HG02798 (cell line): ENCODE results near the gene C9orf50.

ENCODE experiments used
- ATAC-seq: cut with Tn5 transposase; IDR thresholded peaks from one replicate; pipeline ENCODE4 v1.9.1; 2021; ENCODE audit warnings: mild to moderate bottlenecking; ENCODE audit not compliant: unreplicated experiment, poor library complexity

C9orf50 gene

GRCh38 chr9:129633207-129633606, 12.3 kb upstream of the C9orf50 start:
- no peak for ATAC-seq

GRCh38 chr9:129632460-129632859, 11.6 kb upstream of the C9orf50 start:
- ATAC-seq = no peak

- no peak for ATAC-seq
Measured at GRCh38 chr9:129631674-129632129, 10.8 kb upstream of the C9orf50 start.

- no peak for ATAC-seq
Measured at GRCh38 chr9:129630967-129631673, 10.2 kb upstream of the C9orf50 start.

GRCh38 chr9:129629251-129629820, 8.4 kb upstream of the C9orf50 start:
- ATAC-seq = no peak

- no peak for ATAC-seq
Measured at GRCh38 chr9:129628709-129629108, 7.8 kb upstream of the C9orf50 start.

- ATAC-seq = no peak
Measured at GRCh38 chr9:129627556-129628440, 6.9 kb upstream of the C9orf50 start.

- ATAC-seq = peak; percentile 20
Measured at GRCh38 chr9:129626625-129627284, 5.9 kb upstream of the C9orf50 start.

- ATAC-seq = peak; percentile 86
Measured at GRCh38 chr9:129626079-129626624, 5.3 kb upstream of the C9orf50 start, which contains the start of gene NTMT1. Gene NTMT1 (plus strand): TSS chr9:129626163. CDS start chr9:129632704, 6,541 bp downstream.

- ATAC-seq = no peak
Measured at GRCh38 chr9:129624947-129625346, 4.0 kb upstream of the C9orf50 start.

GRCh38 chr9:129624168-129624759, 3.4 kb upstream of the C9orf50 start:
- no peak for ATAC-seq

- no peak for ATAC-seq
Measured at GRCh38 chr9:129623331-129623730, 2.4 kb upstream of the C9orf50 start.

GRCh38 chr9:129619787-129620668, 873 bp downstream of the C9orf50 start:
- ATAC-seq = no peak

- ATAC-seq = no peak
Measured at GRCh38 chr9:129617167-129617566, 3.7 kb downstream of the C9orf50 start.

- ATAC-seq = no peak
Measured at GRCh38 chr9:129615407-129616285, 5.3 kb downstream of the C9orf50 start.

- ATAC-seq = no peak
Measured at GRCh38 chr9:129614932-129615331, 6.0 kb downstream of the C9orf50 start.

GRCh38 chr9:129613520-129614175, 7.3 kb downstream of the C9orf50 start:
- no peak for ATAC-seq
